Stimulated activated CD8-positive, alpha-beta memory T cell treated with anti-CD3 and anti-CD28 coated beads, Interleukin-4, amount 100 ng/mL, for 4 hours (primary cell): Measurements from ENCODE around the gene SMC3.
"Not testable (repeated sequence)": the region's sequence is repeated elsewhere in the genome, so short reads cannot be mapped to it uniquely, and the experiment has no call there.

Experiments
- DNase-seq, 2 donors: peaks; one replicate each; pipeline ENCODE4 v3.0.0-alpha.2; 2020; ENCODE audit warnings: low read depth in 2 of 2, low spot score in 1 of 2

SMC3 gene

DNA sequence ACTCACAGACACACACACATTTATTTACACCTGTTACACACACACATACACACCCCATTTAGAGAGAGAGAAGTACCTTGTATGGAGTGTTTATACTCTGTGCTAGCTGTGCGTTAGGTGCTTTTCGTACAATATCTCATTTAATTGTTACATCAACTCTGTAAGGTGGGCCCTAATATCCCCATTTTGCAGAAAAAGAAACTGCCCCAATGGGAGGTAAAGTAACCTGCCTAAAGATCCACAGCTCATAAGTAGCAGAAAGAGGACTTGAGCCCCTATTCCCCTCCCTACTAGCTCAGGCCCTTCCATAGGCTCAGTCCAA lies 52.9 kb downstream of the SMC3 start:
- no peak for DNase-seq

GRCh38 chr10:110623316-110623715 lies 55.8 kb downstream of the SMC3 start:
- not testable (repeated sequence) for DNase-seq

DNA sequence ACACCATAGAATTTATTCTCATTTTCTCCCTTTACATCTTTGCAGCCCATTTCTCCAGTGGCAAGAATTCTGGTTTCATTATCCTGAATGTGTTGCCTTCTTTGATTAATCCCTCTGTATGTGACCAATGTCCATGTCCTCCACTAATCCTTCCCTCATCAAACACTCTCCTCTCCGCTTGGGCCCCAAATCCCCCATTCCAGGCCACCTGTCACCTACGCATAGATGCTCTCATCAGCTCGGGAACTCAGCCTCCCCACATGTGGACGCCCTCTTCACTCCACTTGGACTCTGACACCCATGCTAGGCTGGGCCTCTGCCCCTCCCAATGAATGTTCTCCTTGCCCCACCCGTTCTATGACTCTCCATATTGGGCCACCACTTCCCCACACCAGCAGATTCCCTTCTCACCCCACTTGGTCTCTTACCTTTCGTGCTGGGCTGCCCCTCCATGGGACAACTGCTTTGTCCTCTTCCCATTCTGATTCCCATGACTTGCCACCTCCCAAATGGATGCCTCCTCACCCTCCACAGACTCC lies 57.9 kb downstream of the SMC3 start:
- no peak for DNase-seq

DNA sequence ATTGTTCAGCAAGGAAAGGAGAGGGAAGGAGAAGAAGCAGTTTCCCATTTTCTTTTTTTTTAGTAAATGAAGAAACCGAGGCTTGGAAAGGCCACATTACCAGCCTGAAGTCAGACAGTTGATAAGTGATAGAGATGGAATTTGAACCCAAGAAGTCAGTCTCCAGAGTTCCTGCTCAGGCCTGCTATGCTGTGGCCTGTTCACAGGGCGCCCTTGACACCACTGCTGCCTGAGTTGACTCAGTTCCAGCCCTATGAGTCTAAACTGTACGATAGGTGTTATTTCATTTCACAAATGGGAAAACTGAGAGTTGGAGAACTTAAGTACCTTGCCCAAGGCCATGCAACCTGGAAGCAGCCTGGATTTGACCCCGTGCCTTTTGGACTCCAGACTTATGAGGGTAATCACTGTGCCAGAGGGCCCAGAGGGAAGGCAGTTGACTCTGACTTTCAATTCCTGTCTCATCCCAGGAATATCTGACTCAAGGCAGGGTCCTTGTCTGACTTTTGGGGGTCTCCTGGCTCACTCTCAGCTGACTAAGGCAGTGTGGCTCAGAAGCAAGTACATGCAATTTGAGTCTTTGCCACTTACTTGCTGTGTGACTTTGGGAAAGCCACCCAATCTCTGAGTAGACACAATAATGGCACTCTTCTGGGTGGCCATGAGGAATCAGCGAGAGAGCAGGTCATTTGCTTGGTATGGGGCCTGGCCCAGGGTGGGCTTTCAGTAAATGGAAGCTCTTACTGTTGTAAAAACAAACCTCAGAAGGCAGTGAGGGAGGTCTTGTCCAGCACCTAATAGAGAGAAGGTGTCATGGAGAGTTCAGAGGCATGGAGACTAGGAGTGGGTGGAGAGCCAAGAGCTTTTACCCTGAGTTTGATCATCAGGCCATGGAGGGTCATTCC lies 58.7 kb downstream of the SMC3 start:
- no peak for DNase-seq

GRCh38 chr10:110628161-110628560 lies 60.7 kb downstream of the SMC3 start:
- no peak for DNase-seq

GRCh38 chr10:110629680-110630191 lies 62.2 kb downstream of the SMC3 start:
- DNase-seq, result no peak

GRCh38 chr10:110631934-110632333 lies 64.4 kb downstream of the SMC3 start:
- no peak for DNase-seq

DNA sequence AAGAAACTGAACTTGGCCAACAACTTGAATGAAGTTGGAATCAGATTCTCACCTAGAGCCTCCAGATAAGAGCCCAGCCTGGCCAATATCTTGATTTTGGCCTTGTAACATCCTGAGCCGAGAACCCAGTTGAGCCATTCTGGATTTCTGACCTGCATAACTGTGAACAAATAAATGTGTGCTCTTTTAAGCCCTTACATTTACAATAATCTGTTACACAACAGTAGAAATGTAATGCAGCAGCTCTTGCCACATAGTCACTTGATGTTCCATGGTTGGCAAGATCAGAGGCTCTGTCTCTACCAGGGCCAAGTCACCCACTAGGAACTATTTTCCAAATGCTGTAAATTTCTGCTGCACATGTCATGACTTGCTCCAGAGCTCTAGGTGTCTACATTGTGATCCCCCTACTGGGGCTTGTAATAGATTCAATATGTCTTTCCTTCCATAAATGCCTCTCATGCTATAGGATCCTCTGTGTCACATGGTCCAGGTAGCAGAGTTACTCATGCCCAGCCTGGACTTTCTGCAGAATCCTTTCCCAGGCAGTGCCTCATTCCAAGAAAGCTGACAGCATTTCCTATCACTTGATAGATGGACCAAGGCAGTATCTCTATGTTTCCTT lies 65.2 kb downstream of the SMC3 start:
- no peak for DNase-seq

DNA sequence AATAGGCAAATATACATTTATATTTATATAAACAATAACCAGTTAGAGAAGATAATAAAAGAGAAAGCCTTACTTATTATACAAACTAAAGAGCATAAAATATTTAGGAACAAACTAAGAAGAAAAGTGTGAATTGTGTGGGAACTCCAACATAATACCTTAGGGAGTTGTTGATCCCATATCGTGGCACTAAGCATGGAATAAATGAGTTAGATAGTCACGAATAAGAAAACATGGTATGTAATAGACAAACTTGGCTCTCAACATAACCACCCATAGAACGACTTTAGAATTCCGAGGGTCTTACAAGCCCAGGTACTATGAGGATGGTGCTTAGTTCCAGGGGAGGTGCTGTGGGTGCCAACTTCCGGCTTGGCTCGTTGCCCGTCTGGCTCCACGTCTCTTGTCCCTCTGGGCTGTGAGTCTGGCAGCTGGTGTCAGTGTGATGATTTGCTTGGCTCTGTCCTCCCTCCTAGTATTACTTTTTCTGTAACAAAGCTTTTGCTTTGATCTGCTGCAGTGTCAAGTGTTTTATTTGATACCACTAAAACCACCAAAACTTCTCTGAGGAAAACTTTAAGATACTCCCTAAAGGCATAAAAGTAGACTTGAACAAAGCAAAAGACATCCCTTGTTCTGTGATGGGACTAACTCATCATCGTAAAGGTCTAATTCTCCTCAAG lies 67.2 kb downstream of the SMC3 start:
- no peak for DNase-seq

GRCh38 chr10:110636572-110636931 lies 69.1 kb downstream of the SMC3 start:
- DNase-seq, result no peak

DNA sequence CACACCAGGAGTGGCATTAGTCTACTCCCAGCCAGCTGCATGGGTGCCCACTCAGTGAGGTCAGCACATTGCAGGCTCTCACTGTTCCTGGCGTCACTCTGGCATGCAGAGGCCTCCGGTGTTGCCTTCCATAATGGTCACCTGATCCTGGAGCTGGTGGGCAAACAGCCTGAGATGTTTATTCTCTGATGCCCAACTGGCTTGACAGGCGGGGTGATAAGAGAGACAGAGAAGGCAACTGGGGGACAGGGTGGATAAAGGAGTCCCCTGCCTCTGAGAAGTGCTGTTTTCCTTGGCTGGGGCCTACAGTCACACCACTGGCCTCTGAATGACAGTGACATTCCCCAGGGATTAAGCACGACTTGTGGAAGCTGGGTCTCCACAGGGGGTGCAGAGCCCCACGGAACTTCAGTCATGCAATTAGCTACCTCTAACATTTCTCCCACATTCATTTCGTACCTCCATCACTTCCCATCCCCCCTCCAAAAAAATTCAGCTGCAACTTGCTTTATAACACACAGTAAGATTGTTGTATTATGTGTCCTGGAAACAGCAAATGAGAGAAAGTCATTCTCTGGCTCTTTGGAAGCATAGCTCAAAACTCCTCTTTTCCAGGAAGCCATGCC lies 69.5 kb downstream of the SMC3 start:
- no peak for DNase-seq

DNA sequence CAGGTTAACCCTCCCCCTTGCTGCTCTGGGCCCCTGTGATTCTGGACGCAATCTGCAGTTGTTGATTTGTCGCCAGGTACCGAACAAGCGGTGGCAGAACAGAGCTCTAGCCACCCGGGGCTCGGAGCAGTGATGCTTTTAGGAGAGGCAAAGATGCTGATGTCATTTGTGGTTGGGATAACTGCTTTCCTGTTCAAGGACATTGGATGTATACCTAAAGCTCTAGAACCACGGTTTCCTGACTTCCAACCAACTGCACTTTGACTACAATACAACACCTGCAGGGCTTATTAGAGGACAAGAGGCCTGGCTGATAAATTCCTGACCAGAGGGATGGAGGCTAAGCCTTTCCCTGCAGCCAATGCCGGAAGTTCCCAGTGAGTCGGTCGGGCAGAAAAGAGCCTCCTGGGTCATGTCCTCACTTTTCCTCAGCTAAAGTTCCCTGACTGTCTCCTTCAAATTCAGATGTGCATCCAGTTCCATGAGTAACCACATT lies 70.1 kb downstream of the SMC3 start:
- no peak for DNase-seq

GRCh38 chr10:110638319-110638718 lies 70.8 kb downstream of the SMC3 start:
- no peak for DNase-seq

- DNase-seq, result not testable (repeated sequence)
Observed at GRCh38 chr10:110639046-110639445, 71.6 kb downstream of the SMC3 start.

DNA sequence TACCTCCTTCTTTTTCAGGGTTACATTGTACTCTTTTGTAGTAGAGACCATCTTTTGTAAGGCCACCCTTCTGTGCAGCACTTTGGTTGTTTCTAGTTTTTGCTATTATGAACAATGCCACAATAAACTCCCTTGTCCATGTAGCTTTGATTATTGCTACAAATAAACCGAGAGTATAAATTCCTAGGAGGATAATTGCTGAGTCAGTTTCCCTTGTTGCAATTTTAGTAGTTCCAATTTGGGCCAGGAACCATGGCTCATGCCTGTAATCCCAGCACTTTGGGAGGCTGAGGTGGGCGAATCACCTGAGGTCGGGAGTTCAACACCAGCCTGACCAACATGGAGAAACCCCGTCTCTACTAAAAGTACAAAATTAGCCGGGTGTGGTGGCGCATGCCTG lies 72.4 kb downstream of the SMC3 start:
- DNase-seq, result not testable (repeated sequence)

- DNase-seq, result peak in 1 of 2 donors; percentile 18
Observed at GRCh38 chr10:110641256-110641655, 73.8 kb downstream of the SMC3 start.

DNA sequence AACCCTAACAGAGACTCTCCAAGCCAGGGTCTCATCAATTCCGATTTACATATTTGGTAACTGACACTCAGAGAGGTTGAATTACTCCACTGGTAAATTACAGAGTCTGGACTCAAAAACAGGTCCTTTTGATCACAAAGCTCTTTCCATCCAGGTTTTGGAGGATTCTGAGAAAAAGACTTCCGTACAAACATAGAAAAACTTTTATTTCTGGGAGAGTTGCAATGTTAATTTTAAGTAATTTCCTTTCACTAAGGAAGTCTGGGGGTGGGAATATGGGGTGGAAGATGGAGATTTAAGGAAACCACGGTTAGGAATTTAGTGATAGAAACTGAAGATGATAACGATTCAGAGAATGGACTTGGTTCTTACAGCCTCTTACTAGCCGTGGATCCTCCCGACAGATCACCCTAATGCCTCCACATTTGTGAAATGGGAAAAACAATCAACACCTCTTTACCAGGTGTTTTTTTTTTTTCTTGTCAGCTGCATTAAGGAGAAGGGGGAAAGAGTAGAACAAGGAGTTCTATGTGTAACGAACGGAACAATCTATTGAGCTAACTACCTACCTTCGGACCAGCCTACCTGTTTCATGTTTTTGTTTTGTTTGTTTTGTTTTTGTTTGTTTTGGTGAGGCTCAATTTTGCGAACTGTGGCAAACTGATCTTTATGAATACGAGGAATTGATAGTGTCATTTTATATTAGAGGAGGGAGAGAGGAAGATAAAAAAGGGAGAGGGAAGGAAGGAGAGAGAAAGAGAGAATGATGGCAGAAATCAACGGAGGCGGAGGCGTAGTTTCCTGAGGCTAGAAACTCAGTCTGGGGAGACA lies 74.9 kb downstream of the SMC3 start:
- no peak for DNase-seq

- DNase-seq, result no peak
Observed at GRCh38 chr10:110643035-110643652, 75.6 kb downstream of the SMC3 start.

DNA sequence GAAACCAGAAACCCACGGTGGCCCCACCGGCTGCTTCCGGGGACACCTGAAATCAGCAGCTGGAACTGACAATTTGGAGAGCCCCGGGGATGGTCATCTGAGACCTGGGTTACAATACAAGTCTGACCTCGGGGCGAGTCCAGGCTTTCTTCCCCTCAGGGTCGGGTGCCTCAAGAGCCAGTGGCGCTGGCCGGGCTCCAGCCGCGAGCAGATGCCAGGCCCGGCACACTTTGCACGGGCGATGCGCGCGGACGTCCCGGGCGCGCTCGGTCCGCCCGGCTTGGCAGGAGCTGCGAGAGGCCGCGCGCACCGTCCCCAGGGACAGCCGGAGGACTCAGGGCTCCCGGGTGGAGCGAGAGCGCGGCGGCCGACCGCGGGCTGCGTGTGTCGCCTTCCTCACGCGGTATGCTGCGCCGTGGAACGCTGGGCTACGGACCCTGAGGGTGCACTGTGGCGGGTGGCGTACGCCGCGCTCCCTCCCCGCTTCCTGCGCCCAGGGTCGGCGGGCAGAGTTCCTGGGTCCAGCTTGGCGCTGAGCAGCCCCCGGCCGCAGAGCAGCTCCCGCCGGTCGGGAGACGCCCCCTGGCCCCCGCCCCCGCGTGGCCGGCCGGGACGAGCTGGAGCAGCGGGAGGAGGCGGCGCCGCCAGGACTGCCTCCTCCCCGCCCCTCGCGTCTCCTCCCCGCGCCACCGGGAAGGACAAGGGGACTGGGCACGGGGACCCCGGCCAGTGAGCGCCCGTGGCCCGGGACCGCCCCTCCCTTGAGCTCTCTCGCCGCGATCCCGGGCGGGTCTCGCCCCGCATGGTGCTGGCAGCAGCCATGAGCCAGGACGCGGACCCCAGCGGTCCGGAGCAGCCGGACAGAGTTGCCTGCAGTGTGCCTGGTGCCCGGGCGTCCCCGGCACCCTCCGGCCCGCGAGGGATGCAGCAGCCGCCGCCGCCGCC lies 76.4 kb downstream of the SMC3 start, which contains the start of gene RBM20:
Gene RBM20 (plus strand): TSS at position 684 of the 945 bp plus-strand sequence. CDS start 119 bp downstream, at position 803.
- DNase-seq, result no peak
